ENCODE measurements around the gene KCNMB1. TPM values are rescaled to one million over a fixed set of nuclear protein-coding genes. Genes with fewer than 3 reads are reported as not detected.
A peak's percentile ranks its signal among the peaks of the same experiment; 100 is the strongest.

Gene KCNMB1
- total RNA-seq, 2 donors from 2014 or later = 0.09 TPM; not detected in 1

GRCh38 chr5:170423692-170424091 is 34.5 kb upstream of the KCNMB1 start:
- Mint-ChIP-seq H3K4me1 (peaks cover 2% of the 10 kb centered on the region), H3K27me3 (ENCODE audit: insufficient read depth) (peaks cover 4% of the 10 kb centered on the region), H3K4me3 (no peak overlapping the region), H3K9me3 (no peaks in the 10 kb centered on the region), H3K27ac (no peak overlapping the region), H3K36me3 (ENCODE audit: low read depth) (no peaks in the 10 kb centered on the region)
- no peaks in the 10 kb centered on the region for H3K27me3 ChIP-seq (ENCODE audit: control insufficient read depth, insufficient read depth, low read length, poor library complexity, severe bottlenecking)
- H3K36me3 ChIP-seq (ENCODE audit: control insufficient read depth, insufficient read depth, low read length) = no peaks in the 10 kb centered on the region
- H3K27ac ChIP-seq (ENCODE audit: low read depth, low read length) = no peak overlapping the region
- no peak overlapping the region for H3K4me3 ChIP-seq (ENCODE audit: low read length)
- TF ChIP-seq CTCF (conservative IDR thresholded peaks at IDR 0.05) = no peak
- no peak overlapping the region for H3K9ac ChIP-seq (ENCODE audit: extremely low read depth, low read length, poor library complexity, severe bottlenecking)
- no peaks in the 10 kb centered on the region for H3K9me3 ChIP-seq (ENCODE audit: control insufficient read depth, low read length)
- 91 to 93% methylated on average over 4 to 5 of the region's 7 CpGs for WGBS, 2 experiments (ENCODE audit: insufficient coverage in 1 of 2, insufficient read length in 1 of 2)
- no peaks in the 10 kb centered on the region for H3K4me1 ChIP-seq (ENCODE audit: control insufficient read depth, insufficient read depth, low read length)
- no peak for DNase-seq

GRCh38 chr5:170421826-170422225 is 32.7 kb upstream of the KCNMB1 start:
- no peaks in the 10 kb centered on the region for H3K27me3 ChIP-seq (ENCODE audit: control insufficient read depth, insufficient read depth, low read length, poor library complexity, severe bottlenecking)
- 81 to 100% methylated on average over 2 of the region's 2 CpGs for WGBS, 2 experiments (ENCODE audit: insufficient coverage in 1 of 2, insufficient read length in 1 of 2)
- H3K9me3 ChIP-seq (ENCODE audit: control insufficient read depth, low read length) = no peaks in the 10 kb centered on the region
- no peaks in the 10 kb centered on the region for H3K36me3 Mint-ChIP-seq (ENCODE audit: low read depth)
- H3K27me3 Mint-ChIP-seq (ENCODE audit: insufficient read depth) = peaks cover 2% of the 10 kb centered on the region
- no peaks in the 10 kb centered on the region for H3K4me1 ChIP-seq (ENCODE audit: control insufficient read depth, insufficient read depth, low read length)
- TF ChIP-seq CTCF (conservative IDR thresholded peaks at IDR 0.05) = no peak
- H3K27ac ChIP-seq (ENCODE audit: low read depth, low read length) = no peak overlapping the region
- no peak overlapping the region for H3K9ac ChIP-seq (ENCODE audit: extremely low read depth, low read length, poor library complexity, severe bottlenecking)
- no peak for DNase-seq
- H3K9me3 Mint-ChIP-seq = no peaks in the 10 kb centered on the region
- H3K36me3 ChIP-seq (ENCODE audit: control insufficient read depth, insufficient read depth, low read length) = no peaks in the 10 kb centered on the region
- H3K4me3 Mint-ChIP-seq = no peak overlapping the region
- H3K4me3 ChIP-seq (ENCODE audit: low read length) = no peak overlapping the region
- H3K4me1 Mint-ChIP-seq = peaks cover 2% of the 10 kb centered on the region
- no peak overlapping the region for H3K27ac Mint-ChIP-seq

GRCh38 chr5:170420806-170421412 is 31.7 kb upstream of the KCNMB1 start:
- peak; percentile 88 for TF ChIP-seq CTCF (conservative IDR thresholded peaks at IDR 0.05)
- Histone ChIP-seq H3K4me3 (ENCODE audit: low read length) (no peak overlapping the region), H3K9me3 (ENCODE audit: control insufficient read depth, low read length) (no peaks in the 10 kb centered on the region), H3K36me3 (ENCODE audit: control insufficient read depth, insufficient read depth, low read length) (no peaks in the 10 kb centered on the region), H3K9ac (ENCODE audit: extremely low read depth, low read length, poor library complexity, severe bottlenecking) (no peak overlapping the region), H3K27ac (ENCODE audit: low read depth, low read length) (no peak overlapping the region), H3K27me3 (ENCODE audit: control insufficient read depth, insufficient read depth, low read length, poor library complexity, severe bottlenecking) (no peaks in the 10 kb centered on the region), H3K4me1 (ENCODE audit: control insufficient read depth, insufficient read depth, low read length) (no peaks in the 10 kb centered on the region)
- no peak overlapping the region for H3K4me3 Mint-ChIP-seq
- 37 to 38% methylated on average over 8 to 9 of the region's 9 CpGs for WGBS, 2 experiments (ENCODE audit: insufficient coverage in 1 of 2, insufficient read length in 1 of 2)
- H3K36me3 Mint-ChIP-seq (ENCODE audit: low read depth) = no peaks in the 10 kb centered on the region
- DNase-seq = peak; percentile 91
- H3K4me1 Mint-ChIP-seq = peaks cover 2% of the 10 kb centered on the region
- H3K9me3 Mint-ChIP-seq = no peaks in the 10 kb centered on the region
- no peak overlapping the region for H3K27ac Mint-ChIP-seq
- peaks cover 2% of the 10 kb centered on the region for H3K27me3 Mint-ChIP-seq (ENCODE audit: insufficient read depth)
